ENCODE results near the gene FUNDC2.

- TF ChIP-seq CTCF (IDR thresholded peaks at IDR 0.05) (no peak), POLR2A (IDR thresholded peaks at IDR 0.05) (no peak)
Measured at GRCh38 chrX:155069414-155069813, 42.8 kb downstream of the FUNDC2 start.

Data from ovary (tissue), 3 donors.